ENCODE measurements around the gene ZHX3. TPM values are rescaled to one million over a fixed set of nuclear protein-coding genes. Genes with fewer than 3 reads are reported as not detected.

Gene ZHX3
- total and polyA plus RNA-seq, 2 of the 13 experiments (the other 11 are each of a cell fraction or from before 2014, with no cell fraction given), result 8.4 to 11.7 TPM

DNA sequence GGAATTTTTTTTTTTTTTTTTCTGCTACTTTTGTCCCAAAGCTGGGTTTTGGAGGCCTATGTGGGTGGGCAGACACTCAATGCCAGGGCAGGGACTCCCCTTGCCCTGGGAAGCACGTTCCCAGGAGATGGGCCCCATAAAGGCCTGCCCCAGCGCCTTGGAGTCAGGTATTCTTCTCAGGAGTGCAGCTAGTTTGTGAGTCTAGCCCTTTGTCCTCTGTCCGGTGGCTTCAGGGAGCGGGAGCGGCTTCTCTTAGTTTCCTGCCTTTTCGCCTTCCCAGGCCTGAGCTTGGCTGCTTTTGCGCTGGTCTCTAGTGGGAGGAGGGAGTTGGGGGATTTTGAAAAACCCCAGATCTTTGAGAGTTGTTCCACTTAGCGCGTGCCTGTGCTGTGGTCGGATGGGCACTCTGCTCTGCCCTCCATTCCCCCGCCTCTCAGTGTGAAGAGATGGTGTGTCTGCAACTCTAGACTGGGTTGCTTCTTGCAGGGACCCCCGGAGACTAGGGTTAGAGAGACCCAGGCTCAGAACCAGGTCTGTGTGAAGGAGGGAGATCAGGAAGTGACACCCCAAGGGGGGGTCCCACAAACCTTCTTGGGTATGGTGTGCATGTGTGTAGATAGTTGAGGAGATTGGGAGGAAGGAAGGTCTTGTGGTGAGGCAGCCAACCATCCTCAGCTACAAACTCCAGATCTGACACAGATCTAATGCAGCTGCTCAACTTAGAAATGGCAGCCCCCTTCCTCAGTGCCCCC, 178.9 kb downstream of the ZHX3 start (continued):
- TF ChIP-seq, protein P1, sequence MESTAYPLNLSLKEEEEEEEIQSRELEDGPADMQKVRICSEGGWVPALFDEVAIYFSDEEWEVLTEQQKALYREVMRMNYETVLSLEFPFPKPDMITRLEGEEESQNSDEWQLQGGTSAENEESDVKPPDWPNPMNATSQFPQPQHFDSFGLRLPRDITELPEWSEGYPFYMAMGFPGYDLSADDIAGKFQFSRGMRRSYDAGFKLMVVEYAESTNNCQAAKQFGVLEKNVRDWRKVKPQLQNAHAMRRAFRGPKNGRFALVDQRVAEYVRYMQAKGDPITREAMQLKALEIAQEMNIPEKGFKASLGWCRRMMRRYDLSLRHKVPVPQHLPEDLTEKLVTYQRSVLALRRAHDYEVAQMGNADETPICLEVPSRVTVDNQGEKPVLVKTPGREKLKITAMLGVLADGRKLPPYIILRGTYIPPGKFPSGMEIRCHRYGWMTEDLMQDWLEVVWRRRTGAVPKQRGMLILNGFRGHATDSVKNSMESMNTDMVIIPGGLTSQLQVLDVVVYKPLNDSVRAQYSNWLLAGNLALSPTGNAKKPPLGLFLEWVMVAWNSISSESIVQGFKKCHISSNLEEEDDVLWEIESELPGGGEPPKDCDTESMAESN (CRISPR knock-in tag; conservative IDR thresholded peaks at IDR 0.05), result peak; percentile 30; the same call in 1 of the 2 replicates
- no peak for TF ChIP-seq ZNF343 (CRISPR knock-in tag; IDR thresholded peaks at IDR 0.05)
- TF ChIP-seq, protein P2, sequence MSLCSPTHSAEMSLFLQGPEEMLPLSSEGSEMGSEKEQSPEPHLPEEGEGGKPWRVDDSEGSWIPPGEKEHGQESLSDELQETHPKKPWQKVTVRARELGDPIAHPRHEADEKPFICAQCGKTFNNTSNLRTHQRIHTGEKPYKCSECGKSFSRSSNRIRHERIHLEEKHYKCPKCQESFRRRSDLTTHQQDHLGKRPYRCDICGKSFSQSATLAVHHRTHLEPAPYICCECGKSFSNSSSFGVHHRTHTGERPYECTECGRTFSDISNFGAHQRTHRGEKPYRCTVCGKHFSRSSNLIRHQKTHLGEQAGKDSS (CRISPR knock-in tag; IDR thresholded peaks at IDR 0.05; ENCODE audit: borderline replicate concordance, low read depth), result 0 out of 2 replicates have a peak, but pooled peaks have one; percentile 52
- no peak for TF ChIP-seq CEBPG (CRISPR knock-in tag; IDR thresholded peaks at IDR 0.05)
- TF ChIP-seq, protein P3, sequence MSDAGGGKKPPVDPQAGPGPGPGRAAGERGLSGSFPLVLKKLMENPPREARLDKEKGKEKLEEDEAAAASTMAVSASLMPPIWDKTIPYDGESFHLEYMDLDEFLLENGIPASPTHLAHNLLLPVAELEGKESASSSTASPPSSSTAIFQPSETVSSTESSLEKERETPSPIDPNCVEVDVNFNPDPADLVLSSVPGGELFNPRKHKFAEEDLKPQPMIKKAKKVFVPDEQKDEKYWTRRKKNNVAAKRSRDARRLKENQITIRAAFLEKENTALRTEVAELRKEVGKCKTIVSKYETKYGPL (CRISPR knock-in tag; IDR thresholded peaks at IDR 0.05), result no peak
- TF ChIP-seq ZNF557 (CRISPR knock-in tag; IDR thresholded peaks at IDR 0.05), result no peak
- no peak for TF ChIP-seq EZH2 (conservative IDR thresholded peaks at IDR 0.05; ENCODE audit: low read depth, low read length)
- TF ChIP-seq TBP (CRISPR knock-in tag; IDR thresholded peaks at IDR 0.05), result no peak
- TF ChIP-seq, protein P4, sequence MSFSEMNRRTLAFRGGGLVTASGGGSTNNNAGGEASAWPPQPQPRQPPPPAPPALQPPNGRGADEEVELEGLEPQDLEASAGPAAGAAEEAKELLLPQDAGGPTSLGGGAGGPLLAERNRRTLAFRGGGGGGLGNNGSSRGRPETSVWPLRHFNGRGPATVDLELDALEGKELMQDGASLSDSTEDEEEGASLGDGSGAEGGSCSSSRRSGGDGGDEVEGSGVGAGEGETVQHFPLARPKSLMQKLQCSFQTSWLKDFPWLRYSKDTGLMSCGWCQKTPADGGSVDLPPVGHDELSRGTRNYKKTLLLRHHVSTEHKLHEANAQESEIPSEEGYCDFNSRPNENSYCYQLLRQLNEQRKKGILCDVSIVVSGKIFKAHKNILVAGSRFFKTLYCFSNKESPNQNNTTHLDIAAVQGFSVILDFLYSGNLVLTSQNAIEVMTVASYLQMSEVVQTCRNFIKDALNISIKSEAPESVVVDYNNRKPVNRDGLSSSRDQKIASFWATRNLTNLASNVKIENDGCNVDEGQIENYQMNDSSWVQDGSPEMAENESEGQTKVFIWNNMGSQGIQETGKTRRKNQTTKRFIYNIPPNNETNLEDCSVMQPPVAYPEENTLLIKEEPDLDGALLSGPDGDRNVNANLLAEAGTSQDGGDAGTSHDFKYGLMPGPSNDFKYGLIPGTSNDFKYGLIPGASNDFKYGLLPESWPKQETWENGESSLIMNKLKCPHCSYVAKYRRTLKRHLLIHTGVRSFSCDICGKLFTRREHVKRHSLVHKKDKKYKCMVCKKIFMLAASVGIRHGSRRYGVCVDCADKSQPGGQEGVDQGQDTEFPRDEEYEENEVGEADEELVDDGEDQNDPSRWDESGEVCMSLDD (CRISPR knock-in tag; IDR thresholded peaks at IDR 0.05; ENCODE audit: borderline replicate concordance), result no peak
- TF ChIP-seq ZNF12 (CRISPR knock-in tag; IDR thresholded peaks at IDR 0.05), result no peak
- no peak for TF ChIP-seq RFXANK (CRISPR knock-in tag; IDR thresholded peaks at IDR 0.05)
- TF ChIP-seq, protein P5, sequence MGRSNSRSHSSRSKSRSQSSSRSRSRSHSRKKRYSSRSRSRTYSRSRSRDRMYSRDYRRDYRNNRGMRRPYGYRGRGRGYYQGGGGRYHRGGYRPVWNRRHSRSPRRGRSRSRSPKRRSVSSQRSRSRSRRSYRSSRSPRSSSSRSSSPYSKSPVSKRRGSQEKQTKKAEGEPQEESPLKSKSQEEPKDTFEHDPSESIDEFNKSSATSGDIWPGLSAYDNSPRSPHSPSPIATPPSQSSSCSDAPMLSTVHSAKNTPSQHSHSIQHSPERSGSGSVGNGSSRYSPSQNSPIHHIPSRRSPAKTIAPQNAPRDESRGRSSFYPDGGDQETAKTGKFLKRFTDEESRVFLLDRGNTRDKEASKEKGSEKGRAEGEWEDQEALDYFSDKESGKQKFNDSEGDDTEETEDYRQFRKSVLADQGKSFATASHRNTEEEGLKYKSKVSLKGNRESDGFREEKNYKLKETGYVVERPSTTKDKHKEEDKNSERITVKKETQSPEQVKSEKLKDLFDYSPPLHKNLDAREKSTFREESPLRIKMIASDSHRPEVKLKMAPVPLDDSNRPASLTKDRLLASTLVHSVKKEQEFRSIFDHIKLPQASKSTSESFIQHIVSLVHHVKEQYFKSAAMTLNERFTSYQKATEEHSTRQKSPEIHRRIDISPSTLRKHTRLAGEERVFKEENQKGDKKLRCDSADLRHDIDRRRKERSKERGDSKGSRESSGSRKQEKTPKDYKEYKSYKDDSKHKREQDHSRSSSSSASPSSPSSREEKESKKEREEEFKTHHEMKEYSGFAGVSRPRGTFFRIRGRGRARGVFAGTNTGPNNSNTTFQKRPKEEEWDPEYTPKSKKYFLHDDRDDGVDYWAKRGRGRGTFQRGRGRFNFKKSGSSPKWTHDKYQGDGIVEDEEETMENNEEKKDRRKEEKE (IDR thresholded peaks at IDR 0.05), result no peak
- no peak; the same call in 1 of the 2 replicates for TF ChIP-seq ARNTL (CRISPR knock-in tag; IDR thresholded peaks at IDR 0.05)
- TF ChIP-seq, protein P6, sequence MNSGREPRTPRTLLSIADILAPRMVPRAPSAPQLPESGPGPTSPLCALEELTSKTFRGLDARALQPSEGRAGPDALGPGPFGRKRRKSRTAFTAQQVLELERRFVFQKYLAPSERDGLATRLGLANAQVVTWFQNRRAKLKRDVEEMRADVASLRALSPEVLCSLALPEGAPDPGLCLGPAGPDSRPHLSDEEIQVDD (CRISPR knock-in tag; IDR thresholded peaks at IDR 0.05; ENCODE audit: borderline replicate concordance), result no peak
- 0 out of 2 replicates have a peak, but pooled peaks have one; percentile 10 for TF ChIP-seq HIVEP1 (CRISPR knock-in tag; IDR thresholded peaks at IDR 0.05)
- no peak for TF ChIP-seq ZNF883 (CRISPR knock-in tag; IDR thresholded peaks at IDR 0.05; ENCODE audit: not compliant biosample characterization)
- TF ChIP-seq, protein P7, sequence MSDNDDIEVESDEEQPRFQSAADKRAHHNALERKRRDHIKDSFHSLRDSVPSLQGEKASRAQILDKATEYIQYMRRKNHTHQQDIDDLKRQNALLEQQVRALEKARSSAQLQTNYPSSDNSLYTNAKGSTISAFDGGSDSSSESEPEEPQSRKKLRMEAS (IDR thresholded peaks at IDR 0.05), result no peak; the same call in 1 of the 2 replicates
- TF ChIP-seq, protein P8, sequence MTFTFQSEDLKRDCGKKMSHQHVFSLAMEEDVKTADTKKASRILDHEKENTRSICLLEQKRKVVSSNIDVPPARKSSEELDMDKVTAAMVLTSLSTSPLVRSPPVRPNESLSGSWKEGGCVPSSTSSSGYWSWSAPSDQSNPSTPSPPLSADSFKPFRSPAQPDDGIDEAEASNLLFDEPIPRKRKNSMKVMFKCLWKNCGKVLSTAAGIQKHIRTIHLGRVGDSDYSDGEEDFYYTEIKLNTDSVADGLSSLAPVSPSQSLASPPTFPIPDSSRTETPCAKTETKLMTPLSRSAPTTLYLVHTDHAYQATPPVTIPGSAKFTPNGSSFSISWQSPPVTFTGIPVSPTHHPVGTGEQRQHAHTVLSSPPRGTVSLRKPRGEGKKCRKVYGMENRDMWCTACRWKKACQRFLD (CRISPR knock-in tag; IDR thresholded peaks at IDR 0.05; ENCODE audit: borderline replicate concordance), result no peak
